Ovary (tissue), 9 donors: Measurements from ENCODE around the gene PFDN6. TPM values are rescaled to one million over a fixed set of nuclear protein-coding genes. Genes with fewer than 3 reads are reported as not detected.

ENCODE experiments used
- DNase-seq, 5 donors: peaks; one replicate each; pipeline ENCODE4 v3.0.0-alpha.2; 2019 to 2020
- H3K27ac ChIP-seq, 2 donors: fragments of 200-600 bp; one replicate each; pipeline versions ENCODE4 v1.5.1 to v1.8.0; 2019 to 2022
- H3K27me3 ChIP-seq: fragments of 200-600 bp; one replicate; pipeline ENCODE4 v1.8.0; 2022
- H3K36me3 ChIP-seq: fragments of 200-600 bp; sonication (generic); one replicate; pipeline ENCODE4 v1.5.1; 2019
- H3K4me1 ChIP-seq: one replicate; pipeline ENCODE4 v1.8.1; 2013; ENCODE audit warnings: mild to moderate bottlenecking, moderate library complexity; ENCODE audit not compliant: insufficient read depth
- H3K4me3 ChIP-seq: fragments of 200-600 bp; sonication (generic); one replicate; pipeline ENCODE4 v1.5.1; 2017
- H3K9me3 ChIP-seq, 2 donors: fragments of 200-600 bp in 1 of 2; sonication (generic) in 1 of 2; one replicate each; pipeline versions ENCODE4 v1.5.1 to v1.8.1; 2013 to 2019; ENCODE audit warnings: mild to moderate bottlenecking in 1 of 2, moderate library complexity in 1 of 2
- CTCF ChIP-seq, 3 donors: fragments of 450-650 bp in 2 of 3; fragments of 200-600 bp in 1 of 3; IDR thresholded peaks; one replicate each; pipeline versions ENCODE4 v1.5.1 to v1.8.0; 2016 to 2022; ENCODE audit warnings: antibody characterized with exemption in 3 of 3, mild to moderate bottlenecking in 1 of 3
- EP300 ChIP-seq: sonication (generic); formaldehyde crosslinking; IDR thresholded peaks from one replicate; pipeline ENCODE4 v1.6.1; 2017; ENCODE audit warnings: antibody characterized with exemption
- POLR2A ChIP-seq: fragments of 450-650 bp; IDR thresholded peaks from one replicate; pipeline ENCODE4 v1.6.1; 2017; ENCODE audit warnings: antibody characterized with exemption, mild to moderate bottlenecking, moderate library complexity
- WGBS, 3 donors: extraction: QIAGEN DNeasy Blood & Tissue Kit in 1 of 3; methylation state at CpG; one replicate each; pipeline versions ENCODE4 v1.1.5 to v1.1.7; 2013 to 2017; 5-methylcytosine and 5-hydroxymethylcytosine counted together
- intact Hi-C, 4 donors: fragments of 100-400 bp; cut with DNase I; formaldehyde crosslinking; loops; one replicate each; pipeline versions ENCODE4 v1.11.0 to v1.15.1; 2022 to 2023
- polyA plus RNA-seq, 2 donors: library from polyadenylated mRNA; stranded (reverse); fragments of 200-250 nt in 1 of 2; fragments of 350-450 nt in 1 of 2; fragmentation: Illumina TruSeq in 1 of 2; extraction: RNeasy Lipid Tissue Mini Kit (QIAGEN cat#74804) in 1 of 2; gene quantifications; one replicate each; pipeline ENCODE4 v1.2.3, GENCODE V29; 2013 to 2014
- total RNA-seq, 7 donors: library from RNA; depleted of rRNA in 2 of 7; stranded (reverse); fragments of >200 nt in 2 of 7; fragmentation: NEBNext Ultra II Directional in 3 of 7; extraction: Animal tissue kit (Norgen Biotek cat#: 25700) in 3 of 7; gene quantifications; one replicate each; pipeline versions ENCODE4 v1.1.0 to v1.2.4, GENCODE V29; 2016 to 2023
- donor health status: DM: no; HTN: no; CAD: no; lungs with moderate emphysema.
- donor health status: DM: no; HTN: no; CAD: no.
- donor health status: Bipolar disorder and iron deficiency.
- donor health status: DM: yes; HTN: yes; CAD: no.
- donor health status: DM: no; HTN: no; CAD: no.
- donor health status: DM: yes; HTN: yes; CAD: no.

PFDN6 gene
- total and polyA plus RNA-seq, 9 donors = 9.8 to 83.0 (median 42.7) TPM

DNA sequence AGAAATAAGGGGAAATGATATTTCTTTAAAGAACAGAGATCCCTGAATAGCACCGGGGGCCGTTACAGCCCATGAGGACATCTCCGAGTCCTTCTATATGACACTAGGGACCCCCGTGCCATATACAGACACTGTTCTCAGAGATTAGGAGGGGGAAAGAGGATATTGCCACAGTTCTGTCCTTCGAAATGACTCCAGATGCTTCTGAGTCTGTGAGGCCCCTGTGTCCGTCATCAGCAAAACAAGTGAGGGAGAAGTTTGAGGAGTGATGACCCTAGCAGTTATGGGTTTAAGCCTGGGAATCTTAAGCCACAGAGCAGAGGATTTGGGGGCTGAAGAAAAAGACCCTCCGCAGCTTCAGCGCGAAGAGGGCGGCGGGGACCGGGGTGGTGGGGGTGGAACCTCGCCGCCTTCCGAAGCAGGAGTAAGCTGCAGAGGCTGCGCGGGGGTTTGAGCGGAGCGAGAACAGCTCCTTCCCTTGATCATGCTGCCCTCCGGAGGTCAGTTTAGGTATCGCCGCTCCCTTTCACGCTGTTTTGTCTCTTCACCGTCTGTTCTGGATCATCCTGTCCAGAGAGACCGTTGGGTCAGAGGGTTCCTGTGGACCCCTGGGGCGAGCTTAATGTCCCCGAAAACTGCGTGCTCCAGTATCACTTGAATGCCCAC, 41.3 kb upstream of the PFDN6 start:
- intact Hi-C loops = loop anchor here (2.0 to 10.0 kb wide), 5 partner anchors 85 to 243 kb away; partner anchors contain the start of gene HLA-DOA (in 3 of the 4)

GRCh38 chr6:33248643-33248931, 40.8 kb upstream of the PFDN6 start:
- 0 to 1% (median 1%) methylated on average over 18 of the region's 18 CpGs for WGBS, 3 donors
- Histone ChIP-seq H3K9me3 (no peaks in the 10 kb centered on the region), H3K4me1 (peaks cover 3% of the 10 kb centered on the region), H3K36me3 (no peaks in the 10 kb centered on the region), H3K27me3 (no peaks in the 10 kb centered on the region), H3K4me3 (peak overlapping the region; percentile 51), H3K27ac (peak overlapping the region; percentile 73 to 84)
- intact Hi-C loops = loop anchor here (2.0 to 10.0 kb wide), 5 partner anchors 86 to 244 kb away; partner anchors contain the start of gene HLA-DOA (in 3 of the 4)
- TF ChIP-seq POLR2A = no peak
- TF ChIP-seq CTCF (IDR thresholded peaks at IDR 0.05) = peak in 1 of 3 donors; percentile 4
- TF ChIP-seq EP300 = no peak
- DNase-seq = peak in 1 of 5 donors; percentile 50

More for the DNA sequence above, 41.3 kb upstream of the PFDN6 start:
- WGBS, 3 donors = 1 to 3% (median 2%) methylated on average over 27 to 28 of the region's 28 CpGs
- Histone ChIP-seq H3K9me3 (no peaks in the 10 kb centered on the region), H3K27me3 (no peaks in the 10 kb centered on the region), H3K36me3 (no peaks in the 10 kb centered on the region), H3K4me3 (peak overlapping the region; percentile 51), H3K27ac (peak overlapping the region; percentile 73 to 84), H3K4me1 (peaks cover 3% of the 10 kb centered on the region)
- peak; percentile 81 to 94 (median 93) for DNase-seq
- no peak for TF ChIP-seq POLR2A
- peak; percentile 94 to 96 (median 95) for TF ChIP-seq CTCF (IDR thresholded peaks at IDR 0.05)

DNA sequence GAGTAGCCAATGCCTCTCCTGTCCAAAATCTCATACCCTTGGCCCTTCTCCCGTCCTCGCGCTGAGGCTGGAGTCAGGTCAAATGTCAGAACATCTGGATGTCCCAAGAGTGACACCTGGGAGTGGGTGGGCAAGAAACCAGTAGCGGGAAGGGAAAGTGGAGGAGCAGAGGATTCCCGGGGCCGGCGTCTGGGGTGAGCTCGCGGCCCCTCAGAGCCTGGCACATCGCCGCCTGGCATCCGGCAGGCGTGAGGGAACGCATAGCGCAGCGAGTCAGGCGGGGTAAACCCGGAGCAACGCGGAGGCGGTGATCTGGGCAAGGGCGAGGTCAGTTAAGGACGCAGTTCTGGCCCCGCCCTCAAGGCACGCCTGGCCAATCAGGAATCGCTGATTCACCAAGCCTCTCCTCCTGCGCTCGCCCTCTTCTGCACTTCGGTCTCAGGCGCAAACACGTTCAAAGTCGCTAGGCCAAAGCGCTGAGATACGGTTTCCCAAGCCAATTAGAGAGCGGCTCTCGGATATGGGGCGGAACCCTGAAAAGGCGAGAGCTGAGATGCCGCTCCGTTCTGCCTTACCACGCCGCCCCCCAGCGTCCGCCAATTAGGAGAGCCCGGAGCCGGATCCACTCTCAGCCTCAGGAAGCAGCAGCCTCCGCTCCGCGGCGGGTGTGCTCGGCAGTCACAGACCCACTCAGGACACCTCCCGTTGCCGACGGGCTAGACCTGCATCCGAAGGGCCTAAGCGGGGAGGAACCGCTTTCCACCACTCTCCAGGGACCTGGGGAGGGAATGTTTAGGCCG, 40.3 kb upstream of the PFDN6 start:
- Histone ChIP-seq H3K4me3 (peak overlapping the region; percentile 62), H3K27me3 (no peaks in the 10 kb centered on the region), H3K27ac (peak overlapping the region; percentile 78 to 84), H3K9me3 (no peaks in the 10 kb centered on the region), H3K4me1 (peaks cover 3% of the 10 kb centered on the region), H3K36me3 (no peaks in the 10 kb centered on the region)
- WGBS, 3 donors = 0% methylated on average over 51 to 58 of the region's 58 CpGs
- DNase-seq = peak; percentile 94 to 98 (median 97)
- TF ChIP-seq EP300 (no peak), CTCF (IDR thresholded peaks at IDR 0.05) (peak in 2 of 3 donors; percentile 9 to 21), POLR2A (peak; percentile 79)
- intact Hi-C loops = loop anchor here (2.0 to 10.0 kb wide), 5 partner anchors 86 to 244 kb away; partner anchors contain the start of gene HLA-DOA (in 3 of the 4)

DNA sequence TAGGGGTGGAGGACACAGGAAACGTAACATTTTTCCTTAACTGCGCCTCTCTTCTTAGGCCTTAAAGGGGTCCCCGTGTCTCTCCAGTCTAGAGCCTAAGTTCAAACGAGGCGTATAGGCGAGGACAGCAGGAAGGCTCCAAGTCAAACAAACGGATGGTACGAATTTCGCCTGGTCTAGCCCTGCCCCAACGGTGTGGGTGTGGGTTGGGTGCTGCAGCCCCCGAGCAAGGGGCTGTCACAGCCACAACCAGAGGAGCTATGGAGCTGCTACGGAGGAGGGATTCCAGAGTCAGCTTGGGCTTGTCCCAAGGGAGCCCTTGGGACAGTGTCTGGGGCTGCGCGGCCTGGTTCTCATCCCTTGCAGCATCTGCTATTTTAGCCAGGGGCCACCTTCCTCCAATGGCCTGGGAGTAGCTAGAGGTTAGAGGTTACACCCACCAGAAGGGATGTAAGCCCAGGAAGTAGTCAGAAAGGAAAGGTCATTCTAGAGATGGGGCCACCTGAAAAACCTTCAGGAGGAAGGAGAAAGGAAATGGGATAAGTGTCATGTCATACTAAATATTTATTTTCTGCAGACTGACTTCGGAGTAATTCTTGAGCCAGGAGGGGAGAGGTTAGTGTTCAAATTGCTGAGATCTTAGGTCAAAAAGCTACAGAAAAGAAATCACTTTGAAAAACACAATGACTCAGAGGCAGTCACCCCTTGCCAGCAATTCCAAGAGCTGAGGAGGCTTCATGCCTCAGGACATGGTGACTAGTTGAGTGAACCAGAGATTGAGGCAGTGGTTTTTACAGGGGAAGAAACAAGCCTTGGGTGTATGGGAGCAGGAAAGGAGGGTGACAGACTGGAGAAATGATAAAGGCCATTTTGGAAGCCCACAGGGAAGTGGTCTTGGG, 39.4 kb upstream of the PFDN6 start:
- WGBS, 3 donors = 9 to 17% (median 12%) methylated on average over 14 to 15 of the region's 15 CpGs
- Histone ChIP-seq H3K36me3 (no peaks in the 10 kb centered on the region), H3K9me3 (no peaks in the 10 kb centered on the region), H3K4me1 (peaks cover 3% of the 10 kb centered on the region), H3K27me3 (no peaks in the 10 kb centered on the region), H3K27ac (peak overlapping the region; percentile 78 to 84), H3K4me3 (peak overlapping the region; percentile 62)
- no peak for TF ChIP-seq POLR2A
- no peak for TF ChIP-seq CTCF (IDR thresholded peaks at IDR 0.05)
- no peak for TF ChIP-seq EP300
- peak in 3 of 5 donors; percentile 41 to 53 (median 47) for DNase-seq
- intact Hi-C loops = loop anchor here (2.0 to 10.0 kb wide), 5 partner anchors 87 to 245 kb away; partner anchors contain the start of gene HLA-DOA (in 3 of the 4)
